WI38 (cell line): Measurements from ENCODE around the gene HACD2.

ENCODE experiments used
- H3K4me3 ChIP-seq: 2 replicates; pipeline ENCODE4 v1.5.1; 2011; ENCODE audit warnings: low read depth, mild to moderate bottlenecking, control low read depth, low read length
- CTCF ChIP-seq: IDR thresholded peaks from 2 replicates; pipeline ENCODE4 v1.5.1; 2012; ENCODE audit warnings: low read depth, mild to moderate bottlenecking, control low read depth, low read length

Gene HACD2

DNA sequence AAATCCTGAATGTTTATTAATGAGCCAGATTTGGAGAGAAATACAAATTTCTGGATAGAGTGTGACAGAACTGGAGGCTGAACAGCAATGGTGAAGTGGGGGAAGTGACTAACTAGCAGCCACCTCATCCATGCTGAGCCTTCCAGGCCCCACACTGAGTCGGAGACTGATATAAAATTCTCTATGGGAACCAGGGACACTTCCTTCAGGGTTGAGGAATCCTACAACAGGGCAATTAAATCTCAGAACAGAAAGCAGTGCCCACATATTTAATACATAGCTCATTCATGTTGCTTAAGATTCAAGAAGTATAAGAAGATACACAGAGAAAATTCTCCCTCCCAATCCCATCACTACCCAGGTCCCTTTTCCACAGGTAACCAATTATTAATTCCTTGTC is 49.3 kb downstream of the HACD2 start:
- TF ChIP-seq CTCF: no peak
- H3K4me3 ChIP-seq: no peak overlapping the region

GRCh38 chr3:123534264-123534663 is 50.6 kb downstream of the HACD2 start:
- TF ChIP-seq CTCF: no peak
- H3K4me3 ChIP-seq: no peak overlapping the region

- H3K4me3 ChIP-seq: no peak overlapping the region
- TF ChIP-seq CTCF: no peak
Observed at GRCh38 chr3:123533554-123534159, 51.2 kb downstream of the HACD2 start.

DNA sequence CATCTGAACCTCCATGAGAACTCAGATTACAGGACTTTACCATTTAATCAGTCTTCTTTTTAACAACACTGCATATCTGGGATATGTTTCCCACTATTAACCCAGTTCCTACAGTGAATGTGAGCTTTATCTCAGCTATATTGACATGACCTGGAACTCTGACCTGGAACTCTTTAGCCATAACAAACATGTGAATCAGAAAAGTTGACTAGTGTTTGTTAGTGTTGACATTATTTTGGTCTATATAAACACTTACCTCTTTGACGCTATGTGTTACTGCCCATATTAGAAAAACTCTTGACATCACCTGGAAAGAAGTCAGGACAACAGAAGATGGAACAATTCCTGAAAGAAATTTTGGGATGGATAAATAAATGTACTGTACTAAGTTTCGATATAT is 56.7 kb downstream of the HACD2 start:
- no peak overlapping the region for H3K4me3 ChIP-seq
- no peak for TF ChIP-seq CTCF

GRCh38 chr3:123527046-123527445 is 57.8 kb downstream of the HACD2 start:
- no peak for TF ChIP-seq CTCF
- H3K4me3 ChIP-seq: no peak overlapping the region

DNA sequence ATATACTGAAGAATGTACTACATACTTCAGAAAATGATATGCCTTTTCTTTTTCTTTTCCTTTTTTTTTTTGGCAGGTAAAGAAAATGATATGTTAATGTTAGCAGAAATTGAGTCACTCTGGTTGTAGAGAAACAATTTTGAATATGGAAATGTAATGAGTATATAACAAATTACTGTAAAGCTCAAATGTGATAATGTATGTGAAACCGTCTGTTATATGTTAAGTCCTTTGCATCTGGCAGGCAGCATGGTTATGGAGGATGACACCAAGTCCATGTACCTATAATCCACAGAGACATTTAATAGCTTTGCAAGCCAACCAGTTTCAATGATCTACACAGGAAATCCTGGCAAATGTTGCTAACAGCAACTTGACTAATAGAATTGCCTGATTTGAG is 58.4 kb downstream of the HACD2 start:
- no peak for TF ChIP-seq CTCF

GRCh38 chr3:123525433-123525832 is 59.4 kb downstream of the HACD2 start:
- TF ChIP-seq CTCF: no peak
- no peak overlapping the region for H3K4me3 ChIP-seq

More for the DNA sequence above, 58.4 kb downstream of the HACD2 start:
- H3K4me3 ChIP-seq: no peak overlapping the region
